H9 (cell line): ENCODE measurements around the gene ERH. TPM values are rescaled to one million over a fixed set of nuclear protein-coding genes. Genes with fewer than 3 reads are reported as not detected.

Experiments
- DNase-seq: peaks from one replicate; pipeline ENCODE4 v3.0.0-alpha.2; 2017
- H2AFZ ChIP-seq: one replicate; pipeline ENCODE4 v1.6.1; 2013; ENCODE audit warnings: mild to moderate bottlenecking, low read length, control low read depth, moderate library complexity
- H2AK5ac ChIP-seq: 2 replicates; pipeline ENCODE4 v1.6.1; 2013; ENCODE audit warnings: low read length, control low read depth, mixed read lengths; ENCODE audit not compliant: insufficient read length
- H2BK120ac ChIP-seq: one replicate; pipeline ENCODE4 v1.6.1; 2013; ENCODE audit warnings: low read depth, mild to moderate bottlenecking, low read length, control low read depth, inconsistent platforms; ENCODE audit not compliant: poor library complexity, severe bottlenecking
- H2BK12ac ChIP-seq: 2 replicates; pipeline ENCODE4 v1.6.1; 2013; ENCODE audit warnings: low read length, control low read depth, mixed read lengths, low read depth; ENCODE audit not compliant: insufficient read length
- H2BK15ac ChIP-seq: 2 replicates; pipeline ENCODE4 v1.6.1; 2013; ENCODE audit warnings: low read depth, low read length, control low read depth
- H2BK20ac ChIP-seq: one replicate; pipeline ENCODE4 v1.6.1; 2013; ENCODE audit warnings: low read depth, mild to moderate bottlenecking, low read length, control low read depth, inconsistent platforms; ENCODE audit not compliant: poor library complexity, severe bottlenecking
- H2BK5ac ChIP-seq: 2 replicates; pipeline ENCODE4 v1.6.1; 2013; ENCODE audit warnings: low read length, control low read depth, mixed read lengths; ENCODE audit not compliant: insufficient read length
- H3K14ac ChIP-seq: 2 replicates; pipeline ENCODE4 v1.6.1; 2013; ENCODE audit warnings: low read length, control low read depth; ENCODE audit not compliant: insufficient read depth
- H3K18ac ChIP-seq: 2 replicates; pipeline ENCODE4 v1.6.1; 2013; ENCODE audit warnings: low read depth, mild to moderate bottlenecking, mixed read lengths, low read length, control low read depth; ENCODE audit not compliant: insufficient read length
- H3K23ac ChIP-seq: 2 replicates; pipeline ENCODE4 v1.6.1; 2013; ENCODE audit warnings: low read length, control low read depth, mixed read lengths, low read depth; ENCODE audit not compliant: insufficient read length
- H3K23me2 ChIP-seq: 2 replicates; pipeline ENCODE4 v1.6.1; 2013; ENCODE audit warnings: low read depth, mild to moderate bottlenecking, mixed read lengths, low read length, control low read depth; ENCODE audit not compliant: insufficient read length, poor library complexity, severe bottlenecking
- H3K27ac ChIP-seq: 2 replicates; pipeline ENCODE4 v1.5.1; 2013; ENCODE audit warnings: low read length, control low read depth, mixed read lengths, low read depth; ENCODE audit not compliant: insufficient read length
- H3K27me3 ChIP-seq: 2 replicates; pipeline ENCODE4 v1.6.1; 2013; ENCODE audit warnings: low read length, control low read depth, inconsistent platforms; ENCODE audit not compliant: insufficient read depth
- H3K4ac ChIP-seq: 2 replicates; pipeline ENCODE4 v1.6.1; 2013; ENCODE audit warnings: low read depth, mild to moderate bottlenecking, control low read depth, inconsistent platforms, low read length, moderate library complexity
- H3K4me1 ChIP-seq: 2 replicates; pipeline ENCODE4 v1.6.1; 2013; ENCODE audit warnings: low read length, control low read depth, inconsistent platforms; ENCODE audit not compliant: insufficient read depth
- H3K4me2 ChIP-seq: 2 replicates; pipeline ENCODE4 v1.6.1; 2013; ENCODE audit warnings: low read length, control low read depth, mixed read lengths; ENCODE audit not compliant: insufficient read length, insufficient read depth
- H3K56ac ChIP-seq: 2 replicates; pipeline ENCODE4 v1.6.1; 2013; ENCODE audit warnings: low read depth, mild to moderate bottlenecking, mixed read lengths, low read length, control low read depth; ENCODE audit not compliant: insufficient read length
- H3K79me1 ChIP-seq: 2 replicates; pipeline ENCODE4 v1.6.1; 2013; ENCODE audit warnings: low read depth, mild to moderate bottlenecking, moderate library complexity, low read length, control low read depth, inconsistent platforms; ENCODE audit not compliant: insufficient read depth, poor library complexity, severe bottlenecking
- H3K79me2 ChIP-seq: 2 replicates; pipeline ENCODE4 v1.6.1; 2013; ENCODE audit warnings: low read length, control low read depth, inconsistent platforms; ENCODE audit not compliant: insufficient read depth
- H3K9ac ChIP-seq: 2 replicates; pipeline ENCODE4 v1.6.1; 2013; ENCODE audit warnings: low read length, control low read depth, mixed read lengths; ENCODE audit not compliant: insufficient read length; ENCODE audit errors: extremely low read depth
- H3K9me3 ChIP-seq: one replicate; pipeline ENCODE4 v1.6.1; 2013; ENCODE audit warnings: low read depth, low read length, inconsistent platforms; ENCODE audit not compliant: control insufficient read depth
- H3T11ph ChIP-seq: one replicate; pipeline ENCODE4 v1.6.1; 2013; ENCODE audit warnings: mild to moderate bottlenecking, low read length, control low read depth, inconsistent platforms
- H4K20me1 ChIP-seq: one replicate; pipeline ENCODE4 v1.6.1; 2013; ENCODE audit not compliant: control insufficient read depth, insufficient read length, insufficient read depth
- H4K5ac ChIP-seq: 2 replicates; pipeline ENCODE4 v1.6.1; 2013; ENCODE audit warnings: low read depth, mild to moderate bottlenecking, mixed read lengths, low read length, control low read depth; ENCODE audit not compliant: insufficient read length
- H4K8ac ChIP-seq: replicated peaks from 2 replicates; pipeline ENCODE4 v1.6.1; 2013; ENCODE audit warnings: low read length, control low read depth, mixed read lengths, low read depth; ENCODE audit not compliant: insufficient read length
- H4K91ac ChIP-seq: 2 replicates; pipeline ENCODE4 v1.6.1; 2013; ENCODE audit warnings: low read depth, mild to moderate bottlenecking, moderate library complexity, mixed read lengths, low read length, control low read depth; ENCODE audit not compliant: insufficient read length
- H3K27ac Mint-ChIP-seq, 3 experiments: 2 replicates in 2 of 3; 3 replicates in 1 of 3; pipeline ENCODE4 v1.8.0; 2020 to 2021; ENCODE audit warnings: mixed read lengths in 3 of 3, mild to moderate bottlenecking in 1 of 3, moderate library complexity in 1 of 3
- H3K27me3 Mint-ChIP-seq: 2 replicates; pipeline ENCODE4 v1.8.0; 2021; ENCODE audit warnings: low read depth, mild to moderate bottlenecking, moderate library complexity, mixed read lengths
- H3K36me3 Mint-ChIP-seq, 3 experiments: 2 replicates in 2 of 3; 3 replicates in 1 of 3; pipeline ENCODE4 v1.8.0; 2020 to 2021; ENCODE audit warnings: low read depth in 3 of 3, mixed read lengths in 3 of 3; ENCODE audit not compliant: insufficient read depth in 1 of 3
- H3K4me1 Mint-ChIP-seq, 2 experiments: 2 replicates each; pipeline ENCODE4 v1.8.0; 2020; ENCODE audit warnings: mixed read lengths in 2 of 2
- H3K4me3 Mint-ChIP-seq, 2 experiments: 2 replicates in 1 of 2; 3 replicates in 1 of 2; pipeline ENCODE4 v1.8.0; 2020 to 2021; ENCODE audit warnings: mild to moderate bottlenecking in 2 of 2, mixed read lengths in 2 of 2, moderate library complexity in 1 of 2
- H3K9me3 Mint-ChIP-seq, 2 experiments: 2 replicates in 1 of 2; 3 replicates in 1 of 2; pipeline ENCODE4 v1.8.0; 2020; ENCODE audit warnings: mild to moderate bottlenecking in 2 of 2, mixed read lengths in 2 of 2, moderate library complexity in 1 of 2
- WGBS: extraction: QIAGEN DNeasy Blood & Tissue Kit; methylation state at CpG from one replicate; pipeline ENCODE4 v1.1.7; 2013; ENCODE audit warnings: missing lambda C conversion rate, low lambda C conversion rate, mixed read lengths; ENCODE audit not compliant: insufficient read length; ENCODE audit errors: extremely low coverage; 5-methylcytosine and 5-hydroxymethylcytosine counted together
- total RNA-seq: library from RNA; stranded (reverse); gene quantifications from 2 replicates; pipeline ENCODE4 v1.2.1, GENCODE V29; 2021
- TF ChIP-seq, protein P1 (sequence below): fragments of 200-600 bp; sonication (generic); conservative IDR thresholded peaks from 3 replicates; pipeline ENCODE4 v1.8.0; 2021; ENCODE audit warnings: antibody characterized with exemption, mild to moderate bottlenecking

ERH gene
- total RNA-seq, 1 experiment from 2014 or later, result 443 TPM

DNA sequence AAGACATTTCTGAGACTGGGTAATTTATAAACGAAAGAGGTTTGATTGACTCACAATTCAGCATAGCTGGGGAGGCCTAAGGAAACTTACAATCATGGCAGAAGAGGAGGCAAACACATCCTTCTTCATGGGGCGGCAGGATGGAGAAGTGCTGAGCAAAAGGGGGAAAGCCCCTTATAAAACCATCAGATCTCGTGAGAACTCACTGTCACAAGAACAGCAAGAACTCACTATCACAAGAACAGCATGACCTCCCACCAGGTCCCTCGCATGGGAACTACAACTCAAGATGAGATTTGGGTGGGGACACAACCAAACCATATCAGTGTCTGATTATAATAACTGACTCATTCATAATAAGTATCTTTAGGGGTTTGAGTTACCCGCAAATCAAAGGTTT, 6.8 kb upstream of the ERH start:
- H3K4me3 Mint-ChIP-seq, result no peak overlapping the region
- H4K20me1 ChIP-seq, result no peaks in the 10 kb centered on the region
- no peak overlapping the region for H2BK20ac ChIP-seq

More for the DNA sequence above, 6.8 kb upstream of the ERH start:
- Histone ChIP-seq H3K9me3 (no peaks in the 10 kb centered on the region), H3K9ac (no peak overlapping the region), H3K4ac (no peak overlapping the region), H3K4me1 (no peaks in the 10 kb centered on the region), H3K79me1 (peaks cover 3% of the 10 kb centered on the region), H2BK12ac (no peak overlapping the region), H3K23ac (no peak overlapping the region), H3K56ac (no peak overlapping the region), H3T11ph (no peak overlapping the region), H2BK120ac (no peak overlapping the region), H2BK5ac (no peak overlapping the region), H3K27me3 (no peaks in the 10 kb centered on the region), H3K4me2 (no peak overlapping the region), H4K5ac (no peak overlapping the region), H3K27ac (no peak overlapping the region), H4K8ac (no peak overlapping the region), H2BK15ac (no peak overlapping the region), H3K23me2 (no peaks in the 10 kb centered on the region), H3K18ac (no peak overlapping the region), H2AFZ (no peak overlapping the region), H3K79me2 (peaks cover 7% of the 10 kb centered on the region; the same call in 1 of the 2 replicates), H2AK5ac (no peak overlapping the region), H4K91ac (no peak overlapping the region), H3K14ac (no peak overlapping the region)
- no peaks in the 10 kb centered on the region for H3K9me3 Mint-ChIP-seq
- TF ChIP-seq, protein P1, sequence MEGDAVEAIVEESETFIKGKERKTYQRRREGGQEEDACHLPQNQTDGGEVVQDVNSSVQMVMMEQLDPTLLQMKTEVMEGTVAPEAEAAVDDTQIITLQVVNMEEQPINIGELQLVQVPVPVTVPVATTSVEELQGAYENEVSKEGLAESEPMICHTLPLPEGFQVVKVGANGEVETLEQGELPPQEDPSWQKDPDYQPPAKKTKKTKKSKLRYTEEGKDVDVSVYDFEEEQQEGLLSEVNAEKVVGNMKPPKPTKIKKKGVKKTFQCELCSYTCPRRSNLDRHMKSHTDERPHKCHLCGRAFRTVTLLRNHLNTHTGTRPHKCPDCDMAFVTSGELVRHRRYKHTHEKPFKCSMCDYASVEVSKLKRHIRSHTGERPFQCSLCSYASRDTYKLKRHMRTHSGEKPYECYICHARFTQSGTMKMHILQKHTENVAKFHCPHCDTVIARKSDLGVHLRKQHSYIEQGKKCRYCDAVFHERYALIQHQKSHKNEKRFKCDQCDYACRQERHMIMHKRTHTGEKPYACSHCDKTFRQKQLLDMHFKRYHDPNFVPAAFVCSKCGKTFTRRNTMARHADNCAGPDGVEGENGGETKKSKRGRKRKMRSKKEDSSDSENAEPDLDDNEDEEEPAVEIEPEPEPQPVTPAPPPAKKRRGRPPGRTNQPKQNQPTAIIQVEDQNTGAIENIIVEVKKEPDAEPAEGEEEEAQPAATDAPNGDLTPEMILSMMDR, result no peak
- peaks cover 0 to 2% (median 0%) of the 10 kb centered on the region in 3 experiments; a peak in 1 of 7 replicates for H3K36me3 Mint-ChIP-seq
- no CpG with 5 or more reads among the region's 5 CpGs for WGBS
- DNase-seq, result no peak
- H3K27ac Mint-ChIP-seq, result no peak overlapping the region
- no peaks in the 10 kb centered on the region for H3K27me3 Mint-ChIP-seq
- H3K4me1 Mint-ChIP-seq, result peaks cover 12 to 13% of the 10 kb centered on the region in 2 experiments
